Stimulated activated CD8-positive, alpha-beta memory T cell treated with anti-CD3 and anti-CD28 coated beads, Interleukin-4, amount 100 ng/mL, for 48 hours (primary cell): ENCODE measurements around the gene ANKRD11.
A peak's percentile ranks its signal among the peaks of the same experiment; 100 is the strongest.
"Not testable (repeated sequence)": the region's sequence is repeated elsewhere in the genome, so short reads cannot be mapped to it uniquely, and the experiment has no call there.

ENCODE experiments used
- DNase-seq: peaks from one replicate; pipeline ENCODE4 v3.0.0-alpha.2; 2020

Gene ANKRD11

DNA sequence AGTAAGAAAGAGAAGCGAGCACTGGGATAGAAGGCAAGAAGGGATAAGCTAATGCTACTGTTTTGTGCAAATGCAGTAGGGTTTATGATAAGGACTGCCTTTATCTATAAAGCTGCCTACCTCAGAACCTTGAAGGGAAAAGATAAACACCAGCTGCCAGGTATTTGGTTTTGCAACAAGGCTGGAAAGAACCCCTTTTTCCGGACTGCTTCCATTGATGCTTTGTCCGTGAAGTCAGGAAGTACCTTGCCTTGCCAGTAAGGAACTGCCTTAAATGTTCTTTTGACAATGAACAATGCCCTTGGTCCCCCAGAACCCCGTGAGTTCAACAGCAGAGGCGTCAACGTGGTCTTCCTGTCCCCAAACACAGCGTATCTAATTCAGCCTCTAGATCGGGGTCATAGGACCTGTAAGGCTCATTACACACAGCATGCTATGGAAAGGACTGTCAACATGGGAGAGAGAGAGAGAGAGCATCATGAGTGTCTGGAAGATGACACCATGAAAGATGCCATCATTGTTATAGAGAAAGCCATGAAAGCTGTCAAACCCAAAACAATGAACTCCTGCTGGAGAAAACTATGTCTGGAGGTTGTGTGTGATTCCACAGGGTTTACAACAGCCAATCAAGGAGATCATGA is 113.4 kb downstream of the ANKRD11 start:
- DNase-seq: no peak

DNA sequence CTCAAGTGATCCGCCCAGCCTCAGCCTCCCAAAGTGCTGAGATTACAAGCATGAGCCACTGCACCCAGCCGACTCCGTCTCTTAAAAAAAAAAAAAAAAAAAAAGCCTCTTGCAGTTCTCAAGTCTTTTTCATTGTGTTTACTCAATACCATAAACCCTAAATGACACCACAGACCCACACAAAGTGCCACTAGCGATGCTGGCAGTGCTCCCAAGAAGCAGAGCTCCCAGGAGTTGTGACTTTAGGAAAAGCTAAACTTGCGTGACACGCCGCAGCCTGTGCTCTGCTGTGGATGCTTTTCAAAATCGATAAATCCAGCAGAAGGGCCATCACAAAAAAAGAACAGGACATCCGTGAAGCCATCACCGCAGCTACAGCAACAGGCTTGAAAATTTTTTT is 114.7 kb downstream of the ANKRD11 start:
- DNase-seq: no peak

DNA sequence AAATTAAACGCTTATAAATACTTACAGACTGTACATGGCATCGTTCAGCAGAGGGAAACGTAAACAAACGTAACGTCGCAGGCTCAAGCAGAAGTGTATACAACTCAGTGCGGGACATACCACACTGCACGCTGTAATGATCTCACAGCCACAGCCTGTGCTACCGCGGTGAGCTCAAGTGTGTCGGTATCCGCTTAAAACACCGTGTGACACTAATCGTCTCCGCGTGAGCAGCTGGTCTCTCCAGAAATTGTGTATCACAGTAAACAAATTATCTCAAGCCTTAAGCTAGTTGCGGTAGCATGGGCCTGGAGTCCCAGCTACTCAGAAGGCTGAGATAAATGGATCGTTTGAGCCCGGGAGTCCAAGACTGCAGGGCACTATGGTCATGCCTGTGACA is 115.3 kb downstream of the ANKRD11 start:
- no peak for DNase-seq

DNA sequence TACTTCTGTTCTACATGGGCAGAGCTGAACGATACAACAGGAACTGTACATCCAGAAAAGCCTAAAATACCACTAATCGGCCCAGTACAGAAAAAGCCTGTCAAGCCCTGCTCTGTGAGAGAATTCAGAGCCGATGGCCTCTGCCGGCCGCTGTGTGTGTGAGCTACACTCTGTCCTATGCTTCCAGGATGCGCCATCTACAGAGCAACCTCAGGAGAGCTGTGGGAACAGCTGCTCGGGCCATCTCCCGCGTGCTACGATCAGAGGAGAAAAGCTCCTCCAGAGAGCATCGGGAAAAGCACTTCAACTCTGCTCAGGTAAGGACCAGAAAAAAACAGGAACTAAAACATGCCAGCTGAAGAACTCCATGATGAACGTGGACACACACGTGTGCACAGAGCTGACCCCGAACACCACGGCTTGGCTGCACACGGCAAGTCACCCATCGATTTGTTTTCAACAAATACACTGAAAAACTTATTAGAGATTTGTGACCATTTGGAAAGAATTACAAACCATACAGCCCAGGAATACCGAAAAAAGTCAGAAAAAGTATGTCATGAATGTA is 115.9 kb downstream of the ANKRD11 start:
- DNase-seq: no peak

DNA sequence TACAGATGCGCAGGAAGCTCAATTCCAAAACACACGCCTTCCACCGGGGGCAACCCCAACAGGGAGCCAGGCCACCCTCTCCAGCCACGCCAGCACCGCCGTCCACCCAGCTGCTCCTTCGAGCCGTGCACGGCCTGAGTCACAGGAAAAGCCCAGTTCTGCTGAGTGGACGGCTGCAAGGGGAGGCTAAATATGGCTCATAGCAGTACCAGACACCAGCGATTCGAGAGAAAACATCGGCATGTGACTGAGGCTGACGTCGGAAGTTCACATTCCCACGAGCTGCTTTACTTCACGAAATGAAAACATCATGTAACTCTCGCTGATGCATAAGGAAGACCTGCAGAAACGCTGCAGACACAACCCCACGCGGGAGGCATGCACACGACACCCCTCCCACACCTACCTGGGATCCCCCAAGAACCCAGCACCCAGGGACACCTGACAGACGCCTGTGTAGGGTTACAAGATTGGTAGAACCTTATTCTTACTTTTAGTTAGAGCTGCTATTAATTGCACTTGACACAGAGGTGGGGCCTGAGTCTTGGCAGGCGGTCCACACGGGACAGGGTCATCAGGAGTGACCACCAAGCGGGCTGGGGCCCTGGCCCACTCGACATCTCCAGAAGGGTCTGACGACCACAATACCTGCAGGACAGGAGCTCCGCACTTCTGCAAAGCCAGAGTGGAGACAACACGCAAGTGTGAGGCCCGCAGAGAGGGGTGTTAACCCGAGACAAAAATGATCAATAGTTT is 116.8 kb downstream of the ANKRD11 start:
- DNase-seq: no peak

DNA sequence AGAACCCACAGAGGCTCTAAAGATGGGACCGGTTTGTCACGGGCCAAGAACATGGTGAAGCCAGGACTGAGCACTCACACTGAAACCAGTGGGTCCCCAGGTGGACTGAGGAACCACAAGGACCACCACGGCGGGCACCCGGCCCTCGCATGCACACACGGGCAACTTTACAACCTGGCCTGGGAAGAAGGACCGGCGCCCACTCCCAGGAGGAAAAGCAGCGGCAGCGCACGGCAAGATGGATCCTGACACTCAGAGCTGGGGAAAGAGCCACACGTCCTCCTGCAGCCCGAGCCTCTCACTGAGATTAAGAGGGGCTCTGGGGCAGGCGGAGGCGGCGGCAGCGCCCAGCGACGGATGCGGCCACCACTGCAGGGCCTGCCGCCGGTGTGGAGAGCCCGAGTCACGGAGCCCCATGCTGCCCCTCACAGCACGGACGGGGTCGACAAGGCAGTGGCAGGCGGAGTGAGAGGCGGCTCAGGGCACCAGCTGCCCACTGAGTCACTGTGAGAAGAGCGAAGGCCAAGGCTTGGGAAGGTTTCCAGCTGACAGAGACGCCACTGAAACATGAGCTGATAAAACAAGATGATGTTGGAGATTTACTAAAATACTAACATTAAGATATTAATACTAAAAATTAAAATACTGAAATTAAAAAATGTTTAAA is 118.3 kb downstream of the ANKRD11 start:
- DNase-seq: no peak

DNA sequence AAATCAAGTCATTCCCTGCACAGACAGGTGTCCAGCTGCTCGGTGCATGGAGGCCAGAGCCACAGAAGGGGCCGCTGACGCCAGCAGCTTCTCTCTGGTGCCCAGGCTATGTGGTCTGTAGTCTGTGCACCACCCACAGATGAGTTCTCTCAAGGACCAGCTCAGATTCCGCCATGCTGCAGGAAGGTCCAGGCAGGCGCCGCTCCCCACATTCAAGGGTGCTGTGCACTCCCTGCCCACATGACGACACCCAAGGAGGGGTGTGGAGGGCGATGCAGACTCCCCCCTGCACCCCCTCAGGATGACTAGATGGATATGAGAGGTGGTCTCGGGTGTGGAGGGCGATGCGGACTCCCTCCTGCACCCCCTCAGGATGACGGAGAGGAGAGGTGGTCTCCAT is 119.0 kb downstream of the ANKRD11 start:
- no peak for DNase-seq

DNA sequence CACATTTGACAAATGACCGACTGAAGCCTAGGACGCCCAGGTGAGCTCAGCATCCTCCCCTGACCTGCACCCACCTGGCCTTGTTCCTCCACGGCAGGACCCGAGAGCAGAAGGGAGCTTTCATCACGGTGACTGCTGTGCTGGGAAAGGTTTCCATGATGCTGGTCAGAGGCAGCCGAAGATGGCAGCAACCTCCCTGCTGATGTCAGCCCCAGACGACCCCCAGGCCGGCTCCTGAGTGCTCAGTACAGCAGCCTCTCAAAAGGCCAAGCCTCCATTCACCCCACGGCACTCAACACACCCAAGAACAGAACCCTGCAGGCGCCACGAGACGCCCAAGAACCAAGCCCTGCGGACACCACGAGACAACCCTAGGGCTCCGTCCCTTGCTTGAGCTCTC is 119.8 kb downstream of the ANKRD11 start:
- no peak for DNase-seq

DNA sequence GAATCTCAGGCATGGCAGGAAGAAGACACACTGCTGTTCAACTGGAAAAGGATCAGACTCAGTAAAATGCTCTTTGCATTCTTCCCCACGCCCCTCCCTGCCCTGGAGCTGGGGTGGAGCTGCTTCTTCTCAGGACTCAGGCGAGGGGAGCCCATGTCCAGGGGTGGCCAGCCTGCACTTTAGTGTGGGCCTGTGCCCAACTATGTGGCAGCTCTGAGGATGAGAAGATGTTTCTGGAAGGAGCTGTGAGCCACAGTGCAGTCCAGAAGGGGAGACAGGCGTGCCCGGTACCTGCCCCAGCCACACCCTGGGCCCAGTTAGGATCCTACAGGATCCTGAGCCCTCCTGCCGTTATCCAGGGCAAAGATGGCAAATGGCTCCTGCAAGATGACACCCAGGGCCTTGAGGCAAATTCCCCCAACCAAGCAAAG is 120.3 kb downstream of the ANKRD11 start:
- DNase-seq: no peak

DNA sequence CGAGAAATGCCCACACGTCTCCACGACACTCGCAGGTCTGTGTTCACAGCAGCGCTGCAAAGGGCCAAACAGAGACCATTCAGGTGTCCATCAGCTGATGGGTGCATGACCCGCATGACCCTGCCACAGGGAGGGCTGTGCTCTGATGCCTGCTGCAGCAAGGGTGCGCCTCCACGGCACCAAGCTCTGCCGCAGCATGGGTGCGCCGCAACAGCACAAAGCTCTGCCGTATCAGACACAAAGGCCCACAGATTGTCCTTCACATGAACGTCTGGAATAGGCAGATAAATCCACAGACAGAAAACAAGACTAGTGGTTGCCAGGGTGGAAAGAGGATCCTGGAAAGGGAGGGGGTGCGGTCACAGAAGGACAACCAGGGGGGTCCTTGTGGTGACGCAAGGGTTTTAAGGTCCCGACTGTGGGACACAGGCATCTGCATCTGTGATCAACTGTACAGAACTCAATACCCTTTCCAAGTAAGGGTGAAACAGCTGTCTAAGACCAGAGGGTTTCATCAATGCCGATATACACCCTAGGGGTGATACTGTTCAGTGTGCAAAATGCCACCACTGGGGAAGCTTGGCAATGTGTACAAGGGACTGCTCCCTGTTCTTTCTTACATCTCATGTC is 121.0 kb downstream of the ANKRD11 start:
- no peak for DNase-seq

DNA sequence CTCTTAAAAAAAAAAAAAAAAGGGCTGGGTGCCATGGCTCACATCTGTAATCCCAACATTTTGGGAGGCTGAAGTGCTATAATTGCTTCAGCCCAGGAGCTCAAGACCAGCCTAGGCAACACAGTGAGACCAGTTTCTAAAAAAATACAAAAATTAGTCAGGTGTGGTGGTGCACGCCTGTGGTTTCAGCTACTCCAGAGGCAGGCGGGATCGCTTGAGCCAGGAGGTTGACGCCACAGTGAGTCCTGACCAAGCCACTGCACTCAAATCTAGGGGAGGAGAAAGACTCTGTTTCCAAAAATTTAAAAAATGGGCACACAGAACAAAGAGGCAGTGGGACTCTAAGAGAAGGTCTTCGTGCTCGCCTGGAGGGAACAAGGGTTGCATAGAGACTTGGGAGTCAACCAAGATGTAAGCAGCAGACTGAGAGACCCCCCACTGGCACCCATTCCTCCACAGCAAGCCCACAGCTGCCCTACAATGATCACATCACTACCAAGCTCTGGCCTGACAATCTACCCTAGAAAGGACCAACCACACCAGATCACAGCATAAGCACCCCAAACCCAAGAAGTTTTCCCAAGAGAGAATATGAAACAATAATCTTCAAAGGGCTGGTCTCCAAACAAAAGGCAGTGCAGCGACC is 121.6 kb downstream of the ANKRD11 start:
- DNase-seq: no peak

DNA sequence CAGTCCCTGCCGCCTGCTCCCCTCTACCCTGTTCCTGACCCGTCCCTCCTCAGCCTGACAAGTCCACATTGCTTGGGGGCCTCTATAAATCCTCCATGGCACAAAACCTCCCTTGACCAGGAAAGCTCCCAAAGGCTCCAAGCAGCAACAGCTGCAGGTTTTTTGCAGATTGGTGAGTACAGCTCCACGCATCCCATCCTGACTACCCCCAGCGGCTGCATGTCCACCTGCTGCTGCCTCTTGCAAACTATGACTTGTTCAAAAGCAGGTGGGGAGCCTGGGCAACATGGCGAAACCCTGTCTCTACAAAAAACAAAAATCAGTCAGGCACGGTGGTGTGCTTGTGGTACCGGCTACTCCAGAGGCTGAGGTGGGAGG is 122.8 kb downstream of the ANKRD11 start:
- DNase-seq: no peak

DNA sequence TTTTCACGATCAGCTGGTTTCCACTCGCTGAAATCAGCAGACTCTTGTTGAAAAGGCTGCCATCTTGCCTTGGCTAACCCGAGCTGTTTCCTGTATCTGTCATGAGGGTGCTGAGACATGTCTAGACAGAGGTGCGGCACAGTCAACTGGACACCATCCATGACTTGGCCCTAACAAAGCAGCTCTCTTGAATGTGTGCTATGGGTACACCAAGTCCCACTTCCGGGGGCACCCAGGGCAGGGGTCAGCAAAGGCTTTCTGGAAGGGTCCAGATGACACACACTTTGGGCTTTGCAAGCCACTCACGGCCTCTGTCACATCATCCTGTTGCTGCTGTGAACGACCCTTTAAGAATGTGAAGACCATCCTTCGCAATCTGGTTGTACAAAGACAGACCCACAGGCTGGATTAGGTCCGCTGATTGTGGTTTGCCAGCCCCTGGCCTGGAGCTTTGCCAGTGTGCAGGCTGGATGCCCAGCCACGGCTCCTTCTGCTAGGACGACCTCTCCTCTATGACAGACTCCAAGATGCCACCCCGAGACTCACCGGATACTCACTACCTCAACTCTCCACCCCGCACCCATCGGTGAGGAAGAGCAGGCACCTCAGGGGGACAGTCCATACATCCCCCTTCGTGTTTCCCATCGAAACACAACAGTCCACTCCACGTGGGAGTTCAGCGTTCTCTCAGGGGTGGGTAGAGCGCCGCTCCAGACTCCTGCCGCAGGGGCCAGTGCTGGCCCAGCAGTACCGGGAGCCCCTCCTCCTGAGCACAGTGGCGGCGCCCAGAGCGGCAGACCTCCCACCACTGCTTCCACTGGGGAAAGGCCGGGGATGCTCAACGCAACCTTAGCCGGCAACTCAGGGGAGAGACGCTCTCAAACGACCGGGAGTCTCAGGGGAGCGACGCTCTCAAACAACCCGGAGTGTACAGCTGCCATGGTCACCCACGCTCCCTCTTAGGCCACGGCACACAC is 123.5 kb downstream of the ANKRD11 start:
- DNase-seq: no peak

DNA sequence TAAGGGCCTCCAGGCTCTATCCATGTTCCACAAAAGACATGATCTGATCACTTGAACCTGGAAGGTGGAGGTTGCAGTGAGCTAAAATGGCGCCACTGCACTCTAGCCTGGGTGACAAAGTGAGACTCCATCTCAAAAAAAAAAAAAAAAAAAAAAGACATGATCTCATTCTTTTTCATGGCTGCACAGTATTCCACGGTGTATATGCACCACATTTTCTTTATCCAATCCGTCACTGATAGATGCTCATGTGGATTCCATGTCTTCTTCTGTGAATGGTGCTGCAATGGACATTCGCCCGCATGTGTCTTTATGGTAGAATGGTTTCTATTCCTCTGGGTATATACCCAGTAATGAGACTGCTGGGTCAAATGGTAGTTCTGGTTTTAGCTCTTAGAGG is 124.4 kb downstream of the ANKRD11 start:
- DNase-seq: no peak

DNA sequence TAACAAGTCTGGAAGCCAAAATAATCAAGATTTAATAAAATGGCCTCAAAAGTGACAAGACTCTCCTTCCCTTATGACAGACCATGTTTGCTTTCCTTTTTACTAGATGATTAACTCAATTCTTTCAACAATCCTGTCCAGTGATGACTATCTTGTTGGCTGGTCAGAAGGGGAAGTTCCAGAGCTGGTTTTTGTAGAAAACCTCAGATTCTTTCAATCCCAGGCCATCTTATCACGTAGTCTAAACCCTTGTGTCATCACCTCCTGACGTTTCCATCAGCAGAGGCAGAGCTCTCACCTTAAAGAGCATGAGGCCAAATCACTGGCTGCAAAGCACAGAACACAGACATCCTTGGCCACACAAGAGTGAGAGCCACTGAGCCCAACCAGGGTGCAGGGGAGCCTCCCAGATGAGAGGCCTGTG is 125.3 kb downstream of the ANKRD11 start:
- DNase-seq: no peak

DNA sequence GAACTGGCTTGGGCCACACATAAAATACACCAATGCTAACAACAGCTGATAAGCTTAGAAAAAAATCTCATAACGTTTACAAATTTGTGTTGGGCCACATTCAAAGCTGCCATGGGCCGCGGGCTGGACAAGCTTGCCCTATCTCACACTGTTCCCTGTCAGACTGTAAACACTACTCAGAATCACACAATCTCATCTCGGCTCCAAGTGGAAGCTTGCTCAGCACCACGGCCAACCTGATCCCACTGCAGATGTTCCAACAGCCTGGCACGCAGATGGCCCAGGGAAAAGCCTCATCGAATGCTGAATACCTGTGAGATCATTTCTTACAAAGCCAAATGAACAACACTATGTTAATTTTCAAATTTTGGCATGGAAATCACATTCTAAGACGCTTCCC is 125.8 kb downstream of the ANKRD11 start:
- DNase-seq: no peak

DNA sequence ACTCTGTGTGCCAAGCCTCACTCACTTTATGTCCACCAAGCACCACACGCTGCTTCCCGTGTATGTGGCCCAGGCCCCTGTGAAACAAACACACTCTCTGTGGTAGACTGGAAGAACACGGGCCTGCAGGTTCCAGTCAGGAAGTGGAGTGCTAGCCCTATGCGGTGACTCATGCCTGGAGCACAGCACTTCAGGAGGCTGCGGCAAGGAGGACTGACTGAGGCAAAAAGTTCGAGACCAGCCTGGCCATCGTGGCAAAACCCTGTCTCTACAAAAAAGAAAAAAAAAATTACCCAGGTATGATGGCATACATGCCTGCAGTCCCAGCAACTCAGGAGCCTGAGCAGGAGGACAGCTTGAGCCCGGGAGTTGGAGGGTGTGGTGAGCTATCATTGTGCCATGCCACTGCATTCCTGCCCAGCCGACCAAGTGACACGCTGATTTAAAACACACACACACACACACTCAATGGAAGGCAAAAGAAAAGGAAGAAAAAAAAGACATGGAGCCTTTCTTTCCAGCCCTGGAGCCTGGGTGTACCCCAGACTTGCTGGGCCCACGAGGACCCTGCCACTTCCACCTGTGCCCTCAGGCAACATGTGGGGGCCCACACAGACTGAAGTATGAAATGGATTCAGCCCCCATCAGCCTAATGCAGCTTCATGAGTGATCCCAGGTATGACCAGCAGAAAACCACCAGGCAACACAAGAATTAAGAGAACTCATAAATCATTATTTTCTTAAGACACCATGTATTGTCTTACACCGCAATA is 126.6 kb downstream of the ANKRD11 start:
- DNase-seq: peak; percentile 61

DNA sequence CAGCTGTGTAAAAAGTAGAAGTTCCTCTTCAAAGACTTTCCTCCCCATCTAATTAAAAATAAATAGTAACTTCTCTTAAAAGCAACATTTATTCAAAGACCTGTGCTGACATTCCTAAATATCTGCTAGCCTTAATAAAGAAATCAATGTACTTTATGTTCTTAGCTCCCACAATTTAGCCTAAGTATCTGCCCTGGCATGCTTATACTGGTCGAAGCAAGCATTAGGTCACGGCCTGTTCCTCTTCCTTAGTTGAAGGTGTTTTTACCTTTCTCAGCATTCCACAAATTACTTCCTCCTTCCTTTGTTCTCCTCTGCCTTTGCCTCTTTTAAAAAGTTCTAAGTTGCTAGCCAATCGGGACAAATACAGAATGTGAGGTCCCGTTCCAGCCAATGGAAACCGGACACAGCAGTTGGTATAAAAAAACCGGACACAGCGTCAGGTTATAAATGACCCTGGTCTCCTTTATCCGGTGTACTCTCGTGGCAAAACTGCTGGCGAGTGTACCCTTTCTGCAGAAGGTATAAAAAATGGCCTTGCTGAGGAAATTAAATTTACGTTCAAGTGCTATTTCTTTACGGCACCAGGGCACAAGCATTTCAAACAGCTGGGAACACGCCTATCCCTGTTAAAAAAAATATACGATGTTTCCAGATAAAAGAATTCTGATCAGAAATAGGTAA is 127.7 kb downstream of the ANKRD11 start:
- not testable (repeated sequence) for DNase-seq

DNA sequence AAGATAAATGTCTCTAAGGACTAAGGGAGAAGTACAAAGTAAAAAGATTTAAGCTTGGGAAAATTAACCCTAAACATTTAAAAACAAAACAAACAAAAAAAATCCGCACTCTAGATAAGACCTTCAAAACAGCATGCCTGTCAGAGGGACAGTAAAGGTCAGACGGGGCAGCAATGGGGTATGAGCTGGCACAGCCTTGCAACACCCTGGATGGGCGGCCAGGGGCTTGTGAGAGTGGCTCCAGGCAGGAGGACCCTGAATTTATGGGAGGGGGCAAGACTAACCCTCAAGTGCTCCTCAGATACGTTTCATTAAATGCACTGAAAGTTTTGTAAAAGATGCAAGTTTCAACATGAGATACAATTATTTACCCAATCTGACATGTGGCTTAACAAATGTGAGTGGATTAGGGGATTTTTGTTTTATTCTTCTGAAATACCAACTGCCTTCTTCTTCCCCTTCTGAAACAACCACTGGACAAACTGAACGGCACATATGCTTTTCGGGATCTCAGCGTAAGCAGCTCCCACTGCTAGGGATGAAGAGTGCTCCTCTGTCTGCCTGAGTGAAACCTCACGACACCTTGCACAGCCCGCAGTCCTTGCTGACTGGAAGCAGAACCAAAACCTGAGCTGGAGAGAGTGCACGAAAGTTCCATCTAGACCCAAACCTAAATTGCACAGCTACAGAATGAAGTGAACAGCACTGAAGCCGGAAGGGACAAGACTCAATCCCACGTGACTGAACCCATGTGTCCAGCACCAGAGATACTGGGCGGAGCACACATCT is 128.4 kb downstream of the ANKRD11 start:
- DNase-seq: no peak
